AG04450 (cell line): ENCODE measurements around the gene PITX1. TPM values are rescaled to one million over a fixed set of nuclear protein-coding genes. Genes with fewer than 3 reads are reported as not detected.

ENCODE experiments used
- CTCF ChIA-PET: fragments of 300-600, 350-600 bp; formaldehyde crosslinking; extraction: SDS; loops from one replicate; lab custom pipeline; 2022; ENCODE audit warnings: antibody characterized with exemption, inconsistent platforms; lab: Charles Lee
- POLR2A ChIA-PET: fragments of 350-600 bp; formaldehyde crosslinking; extraction: SDS; loops from one replicate; lab custom pipeline; 2021; ENCODE audit warnings: antibody characterized with exemption, inconsistent platforms; lab: Yijun Ruan, JAX
- DNase-seq: peaks from one replicate; pipeline ENCODE4 v3.0.0-alpha.2; 2011; ENCODE audit warnings: low read depth, low spot score
- H3K27ac ChIP-seq: one replicate; pipeline ENCODE4 v1.5.1; 2012; ENCODE audit warnings: low read depth, low read length, control low read depth
- H3K27me3 ChIP-seq: one replicate; pipeline ENCODE4 v1.6.0; 2012; ENCODE audit warnings: low read length; ENCODE audit not compliant: control insufficient read depth, insufficient read depth
- H3K4me3 ChIP-seq: 2 replicates; pipeline ENCODE4 v1.5.1; 2011; ENCODE audit warnings: mild to moderate bottlenecking, low read depth, low read length, control low read depth
- H3K9me3 ChIP-seq: 2 replicates; pipeline ENCODE4 v1.5.1; 2012; ENCODE audit warnings: low read length; ENCODE audit not compliant: control insufficient read depth, insufficient read depth
- polyA plus RNA-seq: library from polyadenylated mRNA; depleted of rRNA; stranded (reverse); fragments of >200 nt; gene quantifications from 2 replicates; pipeline ENCODE4 v1.2.3, GENCODE V29; 2011
- TF ChIP-seq, protein P1 (sequence below): IDR thresholded peaks from 2 replicates; pipeline ENCODE4 v1.5.1; 2011; ENCODE audit warnings: low read depth, low read length, control low read depth, inconsistent platforms

PITX1 gene
- polyA plus RNA-seq, 1 experiment: 72.1 TPM

GRCh38 chr5:135038205-135038812 is 4.3 kb upstream of the PITX1 start:
- ChIA-PET POLR2A (interaction anchor here (0.8 kb wide), 1 partner anchor 226 kb away, joined by 5 read pairs; no protein-coding TSS in a partner anchor), CTCF (interaction anchor here (0.7 to 0.8 kb wide), 2 partner anchors 203 to 294 kb away, joined by 3 read pairs; no protein-coding TSS in a partner anchor)
- Histone ChIP-seq H3K27ac (no peak overlapping the region), H3K4me3 (no peak overlapping the region), H3K9me3 (peaks cover 26% of the 10 kb centered on the region), H3K27me3 (peaks cover 65% of the 10 kb centered on the region)
- TF ChIP-seq, protein P1, sequence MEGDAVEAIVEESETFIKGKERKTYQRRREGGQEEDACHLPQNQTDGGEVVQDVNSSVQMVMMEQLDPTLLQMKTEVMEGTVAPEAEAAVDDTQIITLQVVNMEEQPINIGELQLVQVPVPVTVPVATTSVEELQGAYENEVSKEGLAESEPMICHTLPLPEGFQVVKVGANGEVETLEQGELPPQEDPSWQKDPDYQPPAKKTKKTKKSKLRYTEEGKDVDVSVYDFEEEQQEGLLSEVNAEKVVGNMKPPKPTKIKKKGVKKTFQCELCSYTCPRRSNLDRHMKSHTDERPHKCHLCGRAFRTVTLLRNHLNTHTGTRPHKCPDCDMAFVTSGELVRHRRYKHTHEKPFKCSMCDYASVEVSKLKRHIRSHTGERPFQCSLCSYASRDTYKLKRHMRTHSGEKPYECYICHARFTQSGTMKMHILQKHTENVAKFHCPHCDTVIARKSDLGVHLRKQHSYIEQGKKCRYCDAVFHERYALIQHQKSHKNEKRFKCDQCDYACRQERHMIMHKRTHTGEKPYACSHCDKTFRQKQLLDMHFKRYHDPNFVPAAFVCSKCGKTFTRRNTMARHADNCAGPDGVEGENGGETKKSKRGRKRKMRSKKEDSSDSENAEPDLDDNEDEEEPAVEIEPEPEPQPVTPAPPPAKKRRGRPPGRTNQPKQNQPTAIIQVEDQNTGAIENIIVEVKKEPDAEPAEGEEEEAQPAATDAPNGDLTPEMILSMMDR: no peak
- no peak for DNase-seq

GRCh38 chr5:135037519-135038204 is 3.6 kb upstream of the PITX1 start:
- TF ChIP-seq, protein P1: no peak
- H3K4me3 ChIP-seq: no peak overlapping the region
- H3K27ac ChIP-seq: no peak overlapping the region
- ChIA-PET POLR2A (no interaction called here), CTCF (interaction anchor here (0.7 kb wide), 1 partner anchor 204 kb away, joined by 3 read pairs; no protein-coding TSS in a partner anchor)
- H3K9me3 ChIP-seq: peaks cover 26% of the 10 kb centered on the region
- no peak for DNase-seq
- peaks cover 62% of the 10 kb centered on the region for H3K27me3 ChIP-seq

GRCh38 chr5:135036405-135036804 is 2.4 kb upstream of the PITX1 start:
- H3K27ac ChIP-seq: no peak overlapping the region
- no peak overlapping the region for H3K4me3 ChIP-seq
- ChIA-PET CTCF (no interaction called here), POLR2A (no interaction called here)
- TF ChIP-seq, protein P1: no peak
- no peak for DNase-seq
- peaks cover 28% of the 10 kb centered on the region for H3K9me3 ChIP-seq
- H3K27me3 ChIP-seq: peaks cover 50% of the 10 kb centered on the region

GRCh38 chr5:135035678-135036030 is 1.6 kb upstream of the PITX1 start:
- CTCF ChIA-PET: interaction anchor here (0.8 to 1.2 kb wide), 2 partner anchors 154 to 156 kb away, joined by 3 read pairs; no protein-coding TSS in a partner anchor
- Histone ChIP-seq H3K4me3 (no peak overlapping the region), H3K9me3 (peaks cover 32% of the 10 kb centered on the region), H3K27ac (no peak overlapping the region), H3K27me3 (peaks cover 42% of the 10 kb centered on the region)
- POLR2A ChIA-PET: interaction anchor here (2.0 kb wide), 1 partner anchor 104 kb away, joined by 7 read pairs; no protein-coding TSS in a partner anchor
- no peak for DNase-seq
- TF ChIP-seq, protein P1: no peak
